Mesothelial cell of epicardium (in vitro differentiated cells): ENCODE data around the gene VPS45. TPM values are rescaled to one million over a fixed set of nuclear protein-coding genes. Genes with fewer than 3 reads are reported as not detected.
A peak's percentile ranks its signal among the peaks of the same experiment; 100 is the strongest.

Experiments
- DNase-seq, 2 experiments: peaks; one replicate each; pipeline ENCODE4 v3.0.0; 2021; ENCODE audit warnings: low spot score in 2 of 2; ENCODE audit not compliant: unreplicated experiment in 2 of 2
- H3K27ac Mint-ChIP-seq: 2 replicates; pipeline ENCODE4 v1.8.0; 2021; ENCODE audit warnings: mixed read lengths
- H3K27me3 Mint-ChIP-seq: 2 replicates; pipeline ENCODE4 v1.8.0; 2021; ENCODE audit warnings: low read depth, mixed read lengths
- H3K36me3 Mint-ChIP-seq: 2 replicates; pipeline ENCODE4 v1.8.0; 2021; ENCODE audit warnings: mixed read lengths
- H3K4me1 Mint-ChIP-seq: 2 replicates; pipeline ENCODE4 v1.8.0; 2021; ENCODE audit warnings: mixed read lengths
- H3K4me3 Mint-ChIP-seq: 2 replicates; pipeline ENCODE4 v1.8.0; 2021; ENCODE audit warnings: mild to moderate bottlenecking, moderate library complexity, mixed read lengths
- H3K9me3 Mint-ChIP-seq: 2 replicates; pipeline ENCODE4 v1.8.0; 2021; ENCODE audit warnings: mixed read lengths
- CTCF ChIP-seq: fragments of 200-600 bp; sonication (generic); IDR thresholded peaks from one replicate; pipeline ENCODE4 v1.5.0; 2021; ENCODE audit warnings: antibody characterized with exemption; ENCODE audit not compliant: unreplicated experiment
- total RNA-seq: library from RNA; stranded (reverse); gene quantifications from 3 replicates; pipeline ENCODE4 v1.2.1, GENCODE V29; 2021

Gene VPS45
- total RNA-seq, 1 donor from 2014 or later, result 56.5 TPM

DNA sequence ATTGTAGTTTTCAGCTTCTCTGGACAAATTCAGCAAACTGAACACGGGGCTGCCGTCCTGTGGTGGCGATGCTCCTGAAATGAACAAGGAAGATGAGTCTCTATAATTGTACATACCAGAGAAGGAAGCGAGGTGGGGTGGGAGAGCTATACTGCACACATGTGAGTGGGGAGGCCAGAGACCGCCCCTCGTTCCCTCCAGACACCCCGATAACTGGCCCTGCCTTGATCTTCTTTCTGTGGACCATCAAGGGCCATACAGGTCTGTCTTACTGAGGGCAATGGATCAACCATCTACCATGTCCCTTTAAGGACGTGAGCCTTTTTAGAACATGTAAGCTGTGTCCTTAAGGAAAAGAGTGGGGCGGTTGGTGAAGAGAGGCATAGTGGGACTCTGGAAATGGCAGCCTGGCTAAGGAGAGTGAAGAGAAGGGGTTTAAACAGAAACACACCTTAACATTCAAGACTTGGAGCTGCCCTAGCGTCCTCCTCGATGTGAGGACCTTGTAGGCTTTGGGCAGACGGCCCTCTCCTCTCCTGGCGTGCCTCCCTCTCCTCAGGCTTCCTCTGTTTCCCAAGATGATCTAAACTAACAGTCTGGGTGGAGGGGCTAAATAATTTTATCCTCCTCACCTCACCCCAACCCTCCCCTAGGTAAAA, 88.0 kb downstream of the VPS45 start:
- no peaks in the 10 kb centered on the region for H3K27me3 Mint-ChIP-seq
- peaks cover 52% of the 10 kb centered on the region for H3K36me3 Mint-ChIP-seq
- DNase-seq, result no peak

GRCh38 chr1:150156868-150157603, 89.5 kb downstream of the VPS45 start:
- no peak overlapping the region for H3K4me3 Mint-ChIP-seq
- no peak for TF ChIP-seq CTCF
- H3K9me3 Mint-ChIP-seq, result no peaks in the 10 kb centered on the region
- H3K4me1 Mint-ChIP-seq, result peaks cover 38% of the 10 kb centered on the region
- peak overlapping the region; percentile 61 for H3K27ac Mint-ChIP-seq
- no peak for DNase-seq
- H3K27me3 Mint-ChIP-seq, result no peaks in the 10 kb centered on the region
- H3K36me3 Mint-ChIP-seq, result peaks cover 57% of the 10 kb centered on the region

More for the DNA sequence above, 88.0 kb downstream of the VPS45 start:
- H3K27ac Mint-ChIP-seq, result no peak overlapping the region
- H3K9me3 Mint-ChIP-seq, result no peaks in the 10 kb centered on the region
- no peak overlapping the region for H3K4me3 Mint-ChIP-seq
- peaks cover 34% of the 10 kb centered on the region for H3K4me1 Mint-ChIP-seq
- TF ChIP-seq CTCF, result no peak

DNA sequence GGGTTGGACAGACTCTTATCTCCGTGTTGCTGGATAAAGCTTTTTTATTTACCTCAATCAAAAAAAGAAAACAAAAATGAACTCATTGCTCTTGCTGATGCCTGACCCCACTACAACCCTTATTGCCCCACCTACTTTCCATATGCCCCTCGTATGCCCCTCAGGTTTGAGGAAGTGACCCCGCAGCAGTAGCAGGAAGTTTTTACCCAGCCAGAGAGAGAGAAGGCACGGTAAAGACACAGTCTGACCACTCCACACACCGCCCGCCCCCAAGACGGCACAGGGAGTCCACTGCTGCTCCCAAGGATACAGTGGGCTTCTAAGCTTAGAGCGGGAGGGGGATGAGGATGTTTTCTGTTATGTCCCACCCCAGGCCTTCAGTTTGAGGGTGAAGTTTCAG, 92.0 kb downstream of the VPS45 start:
- Mint-ChIP-seq H3K9me3 (no peaks in the 10 kb centered on the region), H3K27ac (peak overlapping the region; percentile 37), H3K4me1 (peaks cover 38% of the 10 kb centered on the region), H3K27me3 (no peaks in the 10 kb centered on the region), H3K4me3 (no peak overlapping the region), H3K36me3 (peaks cover 42% of the 10 kb centered on the region)
- DNase-seq, result no peak
- no peak for TF ChIP-seq CTCF

DNA sequence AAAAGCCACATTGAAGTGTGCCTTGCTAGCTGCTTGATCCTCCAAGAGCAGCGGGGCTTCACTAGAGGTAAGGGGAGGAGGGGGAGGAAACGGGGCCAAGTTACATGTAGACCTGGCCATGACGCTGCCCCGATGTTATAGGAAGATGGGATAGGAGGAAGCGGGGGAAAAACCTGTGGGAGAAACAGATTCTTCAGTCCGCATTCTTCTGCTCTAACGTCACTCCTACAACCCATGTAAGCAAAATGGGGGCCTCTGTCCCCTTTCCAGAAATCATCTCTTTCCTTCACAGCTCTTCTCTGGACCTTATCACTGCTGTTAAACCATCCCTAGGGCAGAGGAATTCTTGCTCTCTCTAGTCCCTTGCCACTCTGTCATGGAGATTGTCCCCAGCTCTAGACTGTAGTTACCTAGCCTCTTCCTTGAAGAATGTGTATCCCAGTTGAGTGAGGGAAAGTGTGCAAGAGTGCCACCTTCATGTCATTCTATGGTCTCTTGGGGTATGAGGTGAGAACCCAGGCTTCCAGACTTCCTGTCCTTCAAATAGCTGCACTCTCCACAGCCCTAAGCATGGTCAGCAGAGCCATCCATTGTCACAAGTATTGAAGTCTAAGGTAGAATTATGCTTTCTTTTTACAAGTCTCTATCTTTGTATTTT, 93.5 kb downstream of the VPS45 start:
- TF ChIP-seq CTCF, result no peak
- H3K27me3 Mint-ChIP-seq, result no peaks in the 10 kb centered on the region
- H3K4me1 Mint-ChIP-seq, result peaks cover 43% of the 10 kb centered on the region
- H3K4me3 Mint-ChIP-seq, result no peak overlapping the region
- H3K27ac Mint-ChIP-seq, result peak overlapping the region; percentile 99
- H3K9me3 Mint-ChIP-seq, result no peaks in the 10 kb centered on the region
- H3K36me3 Mint-ChIP-seq, result peaks cover 29% of the 10 kb centered on the region
- no peak for DNase-seq

DNA sequence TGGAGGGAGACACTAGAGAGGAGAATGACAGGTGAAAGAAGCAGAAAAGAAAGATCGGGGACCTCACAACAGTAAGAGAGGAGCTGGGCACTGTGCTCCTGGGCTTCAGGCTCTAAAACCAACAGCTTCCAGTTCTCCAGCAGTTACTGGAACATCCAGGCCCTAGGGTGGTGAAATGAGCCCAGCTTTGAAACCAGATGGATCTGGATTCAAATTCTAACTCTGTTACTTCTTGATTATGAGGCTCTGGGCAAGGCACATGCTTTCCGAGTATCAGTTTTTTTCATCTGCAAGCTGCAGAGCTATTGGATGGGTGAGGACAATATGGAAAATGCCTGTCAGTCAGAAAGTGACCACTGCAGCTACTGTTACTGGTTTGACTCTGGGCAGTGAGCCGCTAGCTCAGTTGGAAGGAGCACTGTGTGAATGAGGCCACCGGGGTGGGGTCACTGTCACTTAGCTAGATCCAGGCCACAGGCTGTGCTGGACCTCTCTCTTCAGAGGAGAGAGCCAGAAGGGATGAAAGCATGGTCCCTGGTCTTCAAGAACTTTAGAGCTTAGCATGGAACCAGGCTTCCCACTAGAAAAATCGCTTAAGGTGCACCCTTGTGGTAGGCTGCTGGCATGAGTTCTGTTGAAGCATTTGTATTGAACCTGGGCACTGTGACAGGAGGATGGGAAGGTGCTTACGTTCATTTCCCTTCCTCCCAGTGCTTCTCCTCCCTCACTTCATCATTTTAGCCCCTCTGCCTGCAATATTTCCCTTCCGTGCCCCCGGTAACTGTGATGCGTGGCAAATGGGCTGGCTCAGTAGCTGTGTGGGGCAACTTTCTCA, 94.4 kb downstream of the VPS45 start:
- H3K4me3 Mint-ChIP-seq, result peak overlapping the region; percentile 60
- H3K36me3 Mint-ChIP-seq, result peaks cover 22% of the 10 kb centered on the region
- no peaks in the 10 kb centered on the region for H3K9me3 Mint-ChIP-seq
- peak overlapping the region; percentile 99 for H3K27ac Mint-ChIP-seq
- H3K27me3 Mint-ChIP-seq, result no peaks in the 10 kb centered on the region
- H3K4me1 Mint-ChIP-seq, result peaks cover 43% of the 10 kb centered on the region
- TF ChIP-seq CTCF, result no peak
- no peak for DNase-seq
